M059J (cell line): ENCODE results near the gene CCZ1B. TPM values are rescaled to one million over a fixed set of nuclear protein-coding genes. Genes with fewer than 3 reads are reported as not detected.

Source experiments
- total RNA-seq: library from RNA; depleted of rRNA; stranded (reverse); fragments of >200 nt; shearing (Covaris generic); gene quantifications from 2 replicates; pipeline ENCODE4 v1.2.3, GENCODE V29; 2014; rRNA removed

CCZ1B gene
- total RNA-seq, 1 experiment from 2014 or later: 47.2 TPM

Other genes starting within 250 kb of the CCZ1B start
- gene ZDHHC4, start 248.8 kb downstream of the CCZ1B start, total RNA-seq: 67.1 and 70.0 TPM in 2 replicates
- gene INTS15, start 236.3 kb downstream of the CCZ1B start, total RNA-seq: 17.7 and 20.0 TPM in 2 replicates
- gene ZNF853, start 210.7 kb downstream of the CCZ1B start, total RNA-seq: 0.25 and 0.94 TPM in 2 replicates
- 5.6 and 7.8 TPM in 2 replicates for gene ZNF316, start 189.0 kb downstream of the CCZ1B start, total RNA-seq
- 13.7 and 19.9 TPM in 2 replicates for gene ZNF12, start 119.3 kb downstream of the CCZ1B start, total RNA-seq
- 0.15 TPM in 1 of 2 replicates, not detected in the other for gene RSPH10B2, start 72.2 kb downstream of the CCZ1B start, total RNA-seq